K562 (cell line): ENCODE data around the gene ABCC12. TPM values are rescaled to one million over a fixed set of nuclear protein-coding genes. Genes with fewer than 3 reads are reported as not detected.

Experiments used
- ATAC-seq: fragments of 200-7000 bp; cut with Tn5 transposase; 3 replicates; pipeline ENCODE4 v1.9.1; 2020; ENCODE audit warnings: moderate library complexity
- BruUV-seq: library from RNA; stranded (reverse); fragments of 400-500 nt; replicated peaks from 2 replicates; lab custom pipeline; 2021; lab: Mats Ljungman, UMichigan
- CTCF ChIA-PET: fragments of 300-600 bp; formaldehyde crosslinking; extraction: SDS; loops from one replicate; lab custom pipeline; 2021; ENCODE audit warnings: low intra/inter-chr PET ratio; lab: Yijun Ruan, JAX
- POLR2A ChIA-PET: fragments of 300-600, 350-650 bp; sonication (Branson Sonifier 250); formaldehyde crosslinking; extraction: SDS; loops from one replicate; lab custom pipeline; 2021; ENCODE audit warnings: antibody characterized with exemption, inconsistent platforms; lab: Yijun Ruan, JAX
- DNase-seq, 4 experiments: peaks; one replicate each; pipeline versions ENCODE4 v3.0.0 to v3.0.0-alpha.2; 2011 to 2018; ENCODE audit warnings: low spot score in 3 of 4, mixed read lengths in 3 of 4; ENCODE audit errors: extremely low read depth in 1 of 4
- FAIRE-seq: peaks from 2 replicates; lab custom pipeline; 2011; peaks lifted over from hg19 to GRCh38; lab: Jason Lieb, UNC
- H2AFZ ChIP-seq: 2 replicates; pipeline ENCODE4 v1.6.0; 2011; ENCODE audit warnings: low read depth, low read length, control low read depth, inconsistent platforms
- H3K27ac ChIP-seq: fragments of 200-600 bp; 3 replicates; pipeline ENCODE4 v1.8.0; 2011; ENCODE audit warnings: low read depth, mild to moderate bottlenecking, control low read depth, inconsistent platforms, low read length, moderate library complexity, mixed read lengths; ENCODE audit errors: extremely low read depth
- H3K27me3 ChIP-seq, 2 experiments: fragments of 300-600 bp in 1 of 2; 2 replicates in 1 of 2; 3 replicates in 1 of 2; pipeline versions ENCODE4 v1.6.0 to v1.8.0; 2011; ENCODE audit warnings: inconsistent platforms in 2 of 2, low read length in 2 of 2, mild to moderate bottlenecking in 1 of 2, mixed read lengths in 1 of 2, moderate library complexity in 1 of 2; ENCODE audit not compliant: control insufficient read depth in 2 of 2, insufficient read depth in 2 of 2
- H3K36me3 ChIP-seq: fragments of 300-600 bp; 3 replicates; pipeline ENCODE4 v1.8.0; 2011; ENCODE audit warnings: mild to moderate bottlenecking, low read length, inconsistent platforms; ENCODE audit not compliant: control insufficient read depth, insufficient read depth
- H3K4me1 ChIP-seq, 2 experiments: fragments of 200-600 bp in 1 of 2; replicated peaks in 1 of 2; 2 replicates in 1 of 2; 3 replicates in 1 of 2; pipeline versions ENCODE4 v1.5.1 to v1.8.0; 2011; ENCODE audit warnings: inconsistent platforms in 2 of 2, low read length in 2 of 2, mild to moderate bottlenecking in 1 of 2, mixed read lengths in 1 of 2, moderate library complexity in 1 of 2; ENCODE audit not compliant: control insufficient read depth in 2 of 2, insufficient read depth in 2 of 2
- H3K4me2 ChIP-seq: 2 replicates; pipeline ENCODE4 v1.6.1; 2011; ENCODE audit warnings: low read length, control low read depth, inconsistent platforms, mixed read lengths; ENCODE audit not compliant: insufficient read depth
- H3K4me3 ChIP-seq: fragments of 200-600 bp; sonication (generic), shearing (Covaris generic); 2 replicates; pipeline ENCODE4 v1.5.1; 2016; ENCODE audit warnings: control low read depth, inconsistent platforms
- H3K79me2 ChIP-seq: fragments of 200-600 bp; 3 replicates; pipeline ENCODE4 v1.8.0; 2011; ENCODE audit warnings: low read length, inconsistent platforms; ENCODE audit not compliant: control insufficient read depth, insufficient read depth
- H3K9ac ChIP-seq, 2 experiments: 2 replicates each; pipeline versions ENCODE4 v1.6.0 to v1.6.1; 2011; ENCODE audit warnings: low read depth in 2 of 2, low read length in 2 of 2, control low read depth in 1 of 2, inconsistent platforms in 1 of 2, mild to moderate bottlenecking in 1 of 2, mixed read lengths in 1 of 2; ENCODE audit not compliant: insufficient read depth in 1 of 2
- H3K9me1 ChIP-seq: one replicate; pipeline ENCODE4 v1.6.0; 2011; ENCODE audit warnings: inconsistent platforms, mild to moderate bottlenecking, low read length, moderate library complexity; ENCODE audit not compliant: control insufficient read depth, insufficient read depth
- H3K9me3 ChIP-seq: replicated peaks from 2 replicates; pipeline ENCODE4 v1.5.1; 2011; ENCODE audit warnings: low read depth, low read length, inconsistent platforms; ENCODE audit not compliant: control insufficient read depth, insufficient read depth
- H4K20me1 ChIP-seq: replicated peaks from 2 replicates; pipeline ENCODE4 v1.6.1; 2011; ENCODE audit warnings: low read length, inconsistent platforms, mixed read lengths; ENCODE audit not compliant: control insufficient read depth, insufficient read depth
- BMI1 ChIP-seq: fragments of 150-350 bp; IDR thresholded peaks from 2 replicates; pipeline ENCODE4 v1.6.1; 2014; ENCODE audit warnings: low read length
- MECOM ChIP-seq: fragments of 250-450 bp; sonication (Bioruptor Pico); IDR thresholded peaks from 2 replicates; pipeline ENCODE4 v1.8.0; 2022; ENCODE audit warnings: inconsistent platforms
- NBN ChIP-seq: fragments of 450-650 bp; IDR thresholded peaks from 2 replicates; pipeline ENCODE4 v1.6.1; 2016; ENCODE audit warnings: low read depth, mild to moderate bottlenecking
- NFATC3 ChIP-seq: fragments of 450-650 bp; IDR thresholded peaks from 2 replicates; pipeline ENCODE4 v1.6.1; 2017; ENCODE audit warnings: mild to moderate bottlenecking
- PHF21A ChIP-seq: fragments of 450-650 bp; IDR thresholded peaks from 2 replicates; pipeline ENCODE4 v1.6.1; 2017; ENCODE audit warnings: low read depth, borderline replicate concordance
- POLR3A ChIP-seq: IDR thresholded peaks from 2 replicates; pipeline ENCODE4 v1.6.1; 2011; ENCODE audit warnings: borderline replicate concordance, mild to moderate bottlenecking, moderate library complexity; ENCODE audit not compliant: insufficient read length, insufficient read depth; ENCODE audit errors: extremely low read depth
- SREBF1 ChIP-seq: fragments of 150-350 bp; IDR thresholded peaks from 2 replicates; pipeline ENCODE4 v1.6.1; 2014; ENCODE audit warnings: antibody characterized with exemption, low read depth, low read length, borderline replicate concordance
- ZNF143 ChIP-seq: sonication (generic); formaldehyde crosslinking; IDR thresholded peaks from 2 replicates; pipeline ENCODE4 v1.9.0; 2022; ENCODE audit warnings: mild to moderate bottlenecking, missing genetic modification reagents
- WGBS: fragments of 100-300 bp; shearing (Covaris generic); methylation state at CpG from one replicate; pipeline ENCODE4 v1.1.6; 2016; ENCODE audit warnings: low coverage, mixed read lengths; ENCODE audit not compliant: insufficient coverage; ENCODE audit errors: missing lambda C conversion rate; 5-methylcytosine and 5-hydroxymethylcytosine counted together
- in situ Hi-C: fragments of 300-500 bp; cut with MboI; formaldehyde crosslinking; loops from 4 replicates; pipeline ENCODE4 v1.15.0; 2018; ENCODE audit warnings: inconsistent platforms, mixed read lengths
- intact Hi-C: fragments of 100-400 bp; cut with micrococcal nuclease; formaldehyde crosslinking; loops from 2 replicates; pipeline ENCODE4 v1.14.2; 2022
- polyA plus RNA-seq, 8 experiments: library from polyadenylated mRNA; depleted of rRNA in 4 of 8; stranded (reverse) in 5 of 8; unstranded in 3 of 8; fragments of >200 nt; fragmentation: Nextera tagmentation in 2 of 8; fragmentation: Illumina TruSeq in 1 of 8; extraction: Ambion mirVana in 2 of 8; extraction: Trizol in 1 of 8; gene quantifications; 2 replicates each; pipeline versions ENCODE4 v1.2.1 to v1.2.3, GENCODE V29; 2011 to 2014; ENCODE audit warnings: inconsistent platforms in 1 of 8, missing spikeins in 1 of 8
- total RNA-seq, 7 experiments: library from RNA; depleted of rRNA in 6 of 7; stranded (reverse); fragments of >200 nt in 6 of 7; fragmentation: Illumina TruSeq in 2 of 7; extraction: Trizol in 2 of 7; gene quantifications; 2 replicates each; pipeline versions ENCODE4 v1.2.1 to v1.2.3, GENCODE V29; 2011 to 2021; ENCODE audit warnings: low replicate concordance in 1 of 7
- TF ChIP-seq, protein P1 (sequence below): fragments of 450-650 bp; formaldehyde crosslinking; IDR thresholded peaks from 2 replicates; pipeline ENCODE4 v1.4.0; 2022; ENCODE audit warnings: mild to moderate bottlenecking, moderate library complexity

ABCC12 gene
- total and polyA plus RNA-seq, 9 of the 15 experiments (the other 6 are each of a cell fraction or from before 2014, with no cell fraction given): not detected

DNA sequence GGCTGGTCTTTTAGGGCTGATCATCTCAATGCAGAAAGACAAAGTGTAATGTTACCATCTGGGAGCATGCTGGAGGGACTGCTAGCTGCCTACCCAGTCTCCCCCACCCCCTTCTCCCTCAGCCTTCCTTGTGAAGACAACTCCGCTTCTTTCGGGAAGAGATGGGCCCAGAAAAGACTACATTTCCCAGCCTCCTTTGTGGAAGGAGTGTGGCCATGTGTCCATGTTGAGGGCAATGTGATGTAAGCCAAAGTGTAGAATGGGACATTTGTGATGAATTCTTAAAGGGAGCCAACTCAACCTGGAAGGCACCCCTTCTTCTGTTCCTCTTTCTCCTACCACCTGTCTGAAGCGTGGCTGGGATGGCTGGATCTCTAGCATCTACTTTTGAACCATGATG is 16.3 kb downstream of the ABCC12 start (continued):
- TF ChIP-seq POLR3A (no peak), MECOM (CRISPR knock-in tag) (no peak)

DNA sequence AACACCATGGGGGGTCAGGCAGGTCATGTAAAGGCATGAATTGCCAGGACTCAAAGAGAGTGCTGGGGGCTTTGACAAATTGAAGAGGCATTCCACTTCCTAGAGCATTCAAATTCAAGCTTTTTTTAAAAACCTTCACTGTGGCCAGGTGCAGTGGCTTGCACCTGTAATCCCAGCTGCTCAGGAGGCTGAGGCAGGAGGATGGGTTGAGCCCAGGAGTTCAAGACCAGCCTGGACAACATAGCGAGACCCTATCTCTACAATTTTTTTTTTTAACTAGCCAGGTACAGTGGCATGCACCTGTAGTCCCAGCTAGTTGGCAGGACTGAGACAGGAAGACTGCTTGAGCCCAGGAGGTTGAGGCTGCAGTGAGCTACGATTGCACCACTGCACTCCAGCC is 17.2 kb downstream of the ABCC12 start:
- TF ChIP-seq NBN: no peak
- TF ChIP-seq, protein P1, sequence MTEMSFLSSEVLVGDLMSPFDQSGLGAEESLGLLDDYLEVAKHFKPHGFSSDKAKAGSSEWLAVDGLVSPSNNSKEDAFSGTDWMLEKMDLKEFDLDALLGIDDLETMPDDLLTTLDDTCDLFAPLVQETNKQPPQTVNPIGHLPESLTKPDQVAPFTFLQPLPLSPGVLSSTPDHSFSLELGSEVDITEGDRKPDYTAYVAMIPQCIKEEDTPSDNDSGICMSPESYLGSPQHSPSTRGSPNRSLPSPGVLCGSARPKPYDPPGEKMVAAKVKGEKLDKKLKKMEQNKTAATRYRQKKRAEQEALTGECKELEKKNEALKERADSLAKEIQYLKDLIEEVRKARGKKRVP (CRISPR knock-in tag): no peak
- TF ChIP-seq BMI1: no peak
- TF ChIP-seq PHF21A: no peak
- no peak for TF ChIP-seq SREBF1
- TF ChIP-seq NFATC3: no peak
- no peak for TF ChIP-seq ZNF143 (CRISPR knock-in tag)
- TF ChIP-seq, all 486 proteins: peak for 0
- H3K4me2 ChIP-seq: no peak overlapping the region
- H3K27ac ChIP-seq: no peak overlapping the region
- H3K4me3 ChIP-seq: no peak overlapping the region
- no TSS peak for BruUV-seq
- H2AFZ ChIP-seq: no peak overlapping the region
- FAIRE-seq (no peak), ATAC-seq (no peak), DNase-seq (no peak)
- H3K4me1 ChIP-seq: no peaks in the 10 kb centered on the region
- CTCF ChIA-PET: no interaction called here
- H3K27me3 ChIP-seq: peaks cover 0 to 44% of the 10 kb centered on the region in 2 experiments; a peak in 3 of 5 replicates
- H4K20me1 ChIP-seq: no peaks in the 10 kb centered on the region
- no peaks in the 10 kb centered on the region for H3K9me1 ChIP-seq
- in situ Hi-C loops (no loop called here), intact Hi-C loops (no loop called here)
- H3K79me2 ChIP-seq: no peaks in the 10 kb centered on the region
- H3K9me3 ChIP-seq: no peaks in the 10 kb centered on the region
- H3K9ac ChIP-seq: no peak overlapping the region
- POLR2A ChIA-PET: interaction anchor here (0.6 kb wide), 1 partner anchor 14 kb away, joined by 3 read pairs; no protein-coding TSS in a partner anchor
- no peaks in the 10 kb centered on the region for H3K36me3 ChIP-seq
- WGBS: 0% methylated on average over 2 of the region's 2 CpGs
